ENCODE measurements around the gene WDR48.

DNA sequence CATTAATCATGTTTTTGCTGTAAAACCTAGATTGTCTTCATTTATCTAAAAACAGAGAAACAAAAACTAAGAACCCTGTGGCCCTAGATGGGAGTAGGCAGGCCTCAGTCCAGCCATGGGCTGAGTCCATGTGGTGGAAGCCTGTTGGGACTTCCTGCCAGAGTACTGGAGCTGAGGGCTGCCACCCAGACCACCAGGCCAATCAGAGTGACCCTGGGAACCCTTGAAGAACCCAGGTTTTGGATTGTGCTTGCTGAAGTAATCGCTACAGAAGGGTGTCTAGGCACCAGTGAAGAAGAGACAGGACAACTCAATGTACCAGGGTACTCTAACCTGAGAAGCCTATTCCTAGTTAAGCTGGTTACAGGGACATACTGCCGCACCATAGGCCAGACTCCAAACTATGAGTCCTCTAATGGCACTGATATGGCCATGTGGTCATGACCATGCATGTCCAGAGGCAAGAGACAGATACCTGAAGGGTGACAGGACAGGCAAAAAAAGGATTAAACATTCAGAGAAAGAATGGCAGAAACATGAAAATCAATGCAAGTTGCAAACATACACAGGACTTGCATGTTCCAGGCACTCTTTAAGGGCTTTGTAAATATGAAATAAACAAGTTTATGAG lies 88.6 kb downstream of the WDR48 start:
- TF ChIP-seq EZH2 (IDR thresholded peaks at IDR 0.05; ENCODE audit: borderline replicate concordance, low read depth, low read length, severe bottlenecking): no peak
- TF ChIP-seq, protein P1, sequence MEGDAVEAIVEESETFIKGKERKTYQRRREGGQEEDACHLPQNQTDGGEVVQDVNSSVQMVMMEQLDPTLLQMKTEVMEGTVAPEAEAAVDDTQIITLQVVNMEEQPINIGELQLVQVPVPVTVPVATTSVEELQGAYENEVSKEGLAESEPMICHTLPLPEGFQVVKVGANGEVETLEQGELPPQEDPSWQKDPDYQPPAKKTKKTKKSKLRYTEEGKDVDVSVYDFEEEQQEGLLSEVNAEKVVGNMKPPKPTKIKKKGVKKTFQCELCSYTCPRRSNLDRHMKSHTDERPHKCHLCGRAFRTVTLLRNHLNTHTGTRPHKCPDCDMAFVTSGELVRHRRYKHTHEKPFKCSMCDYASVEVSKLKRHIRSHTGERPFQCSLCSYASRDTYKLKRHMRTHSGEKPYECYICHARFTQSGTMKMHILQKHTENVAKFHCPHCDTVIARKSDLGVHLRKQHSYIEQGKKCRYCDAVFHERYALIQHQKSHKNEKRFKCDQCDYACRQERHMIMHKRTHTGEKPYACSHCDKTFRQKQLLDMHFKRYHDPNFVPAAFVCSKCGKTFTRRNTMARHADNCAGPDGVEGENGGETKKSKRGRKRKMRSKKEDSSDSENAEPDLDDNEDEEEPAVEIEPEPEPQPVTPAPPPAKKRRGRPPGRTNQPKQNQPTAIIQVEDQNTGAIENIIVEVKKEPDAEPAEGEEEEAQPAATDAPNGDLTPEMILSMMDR (IDR thresholded peaks at IDR 0.05; ENCODE audit: borderline replicate concordance, extremely low read depth, low read length, poor library complexity, severe bottlenecking): no peak
